Naive B cell (primary cell): ENCODE data around the gene FOSL2. TPM values are rescaled to one million over a fixed set of nuclear protein-coding genes. Genes with fewer than 3 reads are reported as not detected.
"Not testable (repeated sequence)": the region's sequence is repeated elsewhere in the genome, so short reads cannot be mapped to it uniquely, and the experiment has no call there.

ENCODE experiments used
- ATAC-seq, 2 donors: fragments of 150-1000 bp; cut with Tn5 transposase; 2 replicates each; pipeline ENCODE4 v1.10.0; 2021; ENCODE audit warnings: low read depth in 2 of 2, mild to moderate bottlenecking in 2 of 2, moderate library complexity in 2 of 2
- DNase-seq: peaks from one replicate; pipeline ENCODE4 v3.0.0; 2022
- H3K27ac Mint-ChIP-seq, 6 donors: one replicate each; pipeline ENCODE4 v1.8.0; 2020 to 2022; ENCODE audit warnings: mild to moderate bottlenecking in 6 of 6, mixed read lengths in 6 of 6, moderate library complexity in 5 of 6, inconsistent platforms in 2 of 6
- H3K27me3 Mint-ChIP-seq, 3 donors: one replicate each; pipeline ENCODE4 v1.8.0; 2021 to 2022; ENCODE audit warnings: mixed read lengths in 3 of 3, mild to moderate bottlenecking in 1 of 3
- H3K36me3 Mint-ChIP-seq, 2 donors: one replicate each; pipeline ENCODE4 v1.8.0; 2020 to 2022; ENCODE audit warnings: mixed read lengths in 2 of 2, inconsistent platforms in 1 of 2, mild to moderate bottlenecking in 1 of 2
- H3K4me1 Mint-ChIP-seq, 3 donors: one replicate each; pipeline ENCODE4 v1.8.0; 2020 to 2022; ENCODE audit warnings: mixed read lengths in 3 of 3, inconsistent platforms in 1 of 3, mild to moderate bottlenecking in 1 of 3, moderate library complexity in 1 of 3
- H3K4me3 Mint-ChIP-seq, 8 donors: one replicate each; pipeline ENCODE4 v1.8.0; 2020 to 2022; ENCODE audit warnings: mild to moderate bottlenecking in 8 of 8, mixed read lengths in 8 of 8, moderate library complexity in 8 of 8, inconsistent platforms in 2 of 8
- H3K9me3 Mint-ChIP-seq, 7 donors: one replicate each; pipeline ENCODE4 v1.8.0; 2020 to 2022; ENCODE audit warnings: mixed read lengths in 7 of 7, mild to moderate bottlenecking in 5 of 7, inconsistent platforms in 2 of 7, moderate library complexity in 1 of 7
- polyA plus RNA-seq, 6 donors: library from polyadenylated mRNA; unstranded; fragments of 300-500 nt; fragmentation: Illumina TruSeq; gene quantifications; one replicate each; pipeline ENCODE4 v1.2.3, GENCODE V29; 2021; ENCODE audit warnings: low read depth in 6 of 6

FOSL2 gene
- polyA plus RNA-seq, 6 donors from 2014 or later: 0.06 to 0.77 (median 0.11) TPM

GRCh38 chr2:28369358-28369757, 23.3 kb upstream of the FOSL2 start:
- Mint-ChIP-seq H3K4me3 (no peak overlapping the region), H3K9me3 (peaks cover 0 to 3% (median 0%) of the 10 kb centered on the region in 7 donors), H3K4me1 (peaks cover 4 to 6% (median 6%) of the 10 kb centered on the region in 3 donors), H3K36me3 (no peaks in the 10 kb centered on the region), H3K27me3 (peaks cover 6 to 24% (median 8%) of the 10 kb centered on the region in 3 donors), H3K27ac (no peak overlapping the region)
- DNase-seq: no peak
- no peak for ATAC-seq

DNA sequence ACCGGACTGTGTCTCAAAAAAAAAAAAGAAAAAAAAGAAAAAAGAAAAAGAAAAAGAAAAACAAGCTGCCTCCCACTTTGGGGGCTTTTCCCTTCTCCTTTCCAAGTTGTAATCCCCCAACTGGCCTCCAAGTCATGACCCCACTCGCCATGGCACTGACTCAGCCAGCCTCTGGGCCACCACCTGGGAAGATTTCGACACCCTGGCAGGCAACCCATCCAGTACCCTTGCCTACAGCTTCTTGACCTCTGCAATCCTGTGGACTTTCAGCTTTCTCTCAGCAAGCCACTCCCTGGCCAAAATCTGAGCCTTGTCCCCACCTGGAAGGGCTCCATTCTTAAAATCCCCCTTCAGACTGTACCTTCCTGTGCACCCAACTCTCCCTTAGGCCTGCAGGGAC, 22.3 kb upstream of the FOSL2 start:
- no peak overlapping the region for H3K4me3 Mint-ChIP-seq
- H3K4me1 Mint-ChIP-seq: peaks cover 4 to 6% (median 6%) of the 10 kb centered on the region in 3 donors
- DNase-seq (no peak), ATAC-seq (no peak)
- H3K27me3 Mint-ChIP-seq: peaks cover 6 to 19% (median 8%) of the 10 kb centered on the region in 3 donors
- no peak overlapping the region for H3K27ac Mint-ChIP-seq
- H3K36me3 Mint-ChIP-seq: no peaks in the 10 kb centered on the region
- H3K9me3 Mint-ChIP-seq: peaks cover 0 to 3% (median 0%) of the 10 kb centered on the region in 7 donors

DNA sequence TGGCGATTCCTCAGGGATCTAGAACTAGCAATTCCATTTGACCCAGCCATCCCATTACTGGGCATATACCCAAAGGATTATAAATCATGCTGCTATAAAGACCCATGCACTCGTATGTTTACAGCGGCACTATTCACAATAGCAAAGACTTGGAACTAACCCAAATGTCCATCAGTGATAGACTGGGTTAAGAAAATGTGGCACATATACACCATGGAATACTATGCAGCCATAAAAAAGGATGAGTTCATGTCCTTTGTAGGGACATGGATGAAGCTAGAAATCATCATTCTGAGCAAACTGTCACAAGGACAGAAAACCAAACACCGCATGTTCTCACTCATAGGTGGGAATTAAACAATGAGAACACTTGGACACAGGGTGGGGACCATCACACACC, 20.9 kb upstream of the FOSL2 start:
- H3K4me3 Mint-ChIP-seq, H3K4me1 Mint-ChIP-seq, H3K27ac Mint-ChIP-seq, DNase-seq, ATAC-seq, H3K9me3 Mint-ChIP-seq, H3K36me3 Mint-ChIP-seq: not testable (repeated sequence)
- peaks cover 2 to 15% (median 8%) of the 10 kb centered on the region in 3 donors for H3K27me3 Mint-ChIP-seq

DNA sequence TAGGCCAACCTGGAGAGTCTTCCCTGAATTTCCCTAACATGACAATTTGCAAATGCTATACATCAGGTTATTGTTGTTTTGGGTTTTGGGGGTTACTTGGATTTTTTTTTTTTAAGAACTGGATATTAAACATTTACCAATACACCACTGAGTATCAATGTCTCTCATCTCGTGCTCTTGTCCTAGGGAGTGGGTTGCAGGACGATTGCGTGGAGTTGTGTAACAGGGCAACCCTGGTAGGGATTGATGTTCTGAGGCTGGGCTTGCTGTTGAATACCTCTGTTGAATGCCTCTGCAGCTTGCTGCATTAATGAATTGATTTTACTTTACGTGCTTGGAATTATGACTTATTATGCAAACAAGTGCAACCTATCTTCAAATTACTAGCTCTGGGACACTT, 18.8 kb upstream of the FOSL2 start:
- no peaks in the 10 kb centered on the region for H3K36me3 Mint-ChIP-seq
- no peak overlapping the region for H3K4me3 Mint-ChIP-seq
- H3K4me1 Mint-ChIP-seq: peaks cover 0 to 3% (median 2%) of the 10 kb centered on the region in 3 donors
- no peak for ATAC-seq
- H3K27me3 Mint-ChIP-seq: peaks cover 0 to 14% (median 0%) of the 10 kb centered on the region in 3 donors
- no peak for DNase-seq
- H3K9me3 Mint-ChIP-seq: peaks cover 0 to 3% (median 0%) of the 10 kb centered on the region in 7 donors
- H3K27ac Mint-ChIP-seq: no peak overlapping the region

- peaks cover 0 to 11% (median 0%) of the 10 kb centered on the region in 3 donors for H3K27me3 Mint-ChIP-seq
- no peaks in the 10 kb centered on the region for H3K36me3 Mint-ChIP-seq
- H3K4me1 Mint-ChIP-seq: peaks cover 3 to 8% (median 7%) of the 10 kb centered on the region in 3 donors
- H3K27ac Mint-ChIP-seq: no peak overlapping the region
- H3K9me3 Mint-ChIP-seq: peaks cover 0 to 3% (median 0%) of the 10 kb centered on the region in 7 donors
- DNase-seq (no peak), ATAC-seq (no peak)
- no peak overlapping the region for H3K4me3 Mint-ChIP-seq
These were observed 18.3 kb upstream of the FOSL2 start for GRCh38 chr2:28374331-28374730.

GRCh38 chr2:28375236-28375635, 17.4 kb upstream of the FOSL2 start:
- H3K9me3 Mint-ChIP-seq: peaks cover 0 to 3% (median 0%) of the 10 kb centered on the region in 7 donors
- ATAC-seq: no peak
- no peak overlapping the region for H3K4me3 Mint-ChIP-seq
- DNase-seq: no peak
- H3K27me3 Mint-ChIP-seq: peaks cover 0 to 10% (median 0%) of the 10 kb centered on the region in 3 donors
- H3K27ac Mint-ChIP-seq: no peak overlapping the region
- H3K36me3 Mint-ChIP-seq: no peaks in the 10 kb centered on the region
- peaks cover 4 to 9% (median 8%) of the 10 kb centered on the region in 3 donors for H3K4me1 Mint-ChIP-seq

DNA sequence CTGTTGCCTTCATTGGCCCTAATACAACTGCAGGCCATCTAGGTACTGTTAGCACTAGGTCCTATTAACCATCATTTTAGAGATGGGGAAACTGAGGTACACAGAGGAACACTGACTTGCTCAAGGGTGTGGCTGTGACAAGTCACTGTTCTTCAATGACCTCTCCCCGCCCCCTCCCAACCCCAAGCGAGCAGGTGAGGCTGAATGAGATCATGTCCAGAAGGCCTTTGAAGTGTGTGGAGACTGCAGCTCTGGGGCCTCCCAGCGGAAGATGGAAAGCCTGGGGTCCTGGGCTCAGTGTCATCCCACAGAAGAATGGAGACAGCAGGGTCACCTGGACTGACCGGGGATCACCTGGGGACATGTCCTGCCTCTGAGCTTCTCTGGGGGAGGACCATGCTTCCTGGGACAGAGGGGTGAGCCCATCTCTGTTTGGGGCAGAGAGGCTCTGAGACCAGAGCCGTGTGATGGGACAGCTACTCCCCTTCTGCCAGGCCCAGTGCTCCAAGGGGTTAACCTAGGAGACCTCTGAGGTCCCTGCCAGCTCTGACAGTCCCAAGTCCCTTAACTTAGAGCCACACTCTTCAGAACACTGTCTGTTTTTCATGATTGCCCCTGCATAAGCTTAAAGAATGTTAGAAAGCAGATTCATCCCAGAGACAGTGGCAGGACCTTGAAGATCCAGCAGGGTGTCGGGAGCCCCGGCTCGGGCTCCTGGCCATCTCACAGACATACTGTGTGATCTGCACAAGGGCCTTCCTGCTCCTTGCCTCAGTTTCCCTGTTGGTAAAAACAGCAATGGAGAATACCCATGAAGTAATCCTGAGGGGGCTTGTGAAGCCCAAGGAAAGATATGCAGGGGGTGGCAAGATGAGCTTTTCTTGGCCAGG, 16.7 kb upstream of the FOSL2 start:
- Mint-ChIP-seq H3K36me3 (no peaks in the 10 kb centered on the region), H3K27me3 (peaks cover 0 to 10% (median 0%) of the 10 kb centered on the region in 3 donors), H3K4me1 (peaks cover 4 to 9% (median 8%) of the 10 kb centered on the region in 3 donors), H3K9me3 (peaks cover 0 to 3% (median 0%) of the 10 kb centered on the region in 7 donors), H3K4me3 (peak overlapping the region in 1 of 8 donors; percentile 57), H3K27ac (no peak overlapping the region)
- no peak for ATAC-seq
- DNase-seq: no peak

GRCh38 chr2:28377195-28377816, 15.4 kb upstream of the FOSL2 start:
- H3K4me1 Mint-ChIP-seq: peaks cover 4 to 9% (median 8%) of the 10 kb centered on the region in 3 donors
- DNase-seq (no peak), ATAC-seq (no peak)
- H3K36me3 Mint-ChIP-seq: no peaks in the 10 kb centered on the region
- H3K4me3 Mint-ChIP-seq: no peak overlapping the region
- no peak overlapping the region for H3K27ac Mint-ChIP-seq
- H3K9me3 Mint-ChIP-seq: no peaks in the 10 kb centered on the region
- H3K27me3 Mint-ChIP-seq: peaks cover 0 to 10% (median 0%) of the 10 kb centered on the region in 3 donors

DNA sequence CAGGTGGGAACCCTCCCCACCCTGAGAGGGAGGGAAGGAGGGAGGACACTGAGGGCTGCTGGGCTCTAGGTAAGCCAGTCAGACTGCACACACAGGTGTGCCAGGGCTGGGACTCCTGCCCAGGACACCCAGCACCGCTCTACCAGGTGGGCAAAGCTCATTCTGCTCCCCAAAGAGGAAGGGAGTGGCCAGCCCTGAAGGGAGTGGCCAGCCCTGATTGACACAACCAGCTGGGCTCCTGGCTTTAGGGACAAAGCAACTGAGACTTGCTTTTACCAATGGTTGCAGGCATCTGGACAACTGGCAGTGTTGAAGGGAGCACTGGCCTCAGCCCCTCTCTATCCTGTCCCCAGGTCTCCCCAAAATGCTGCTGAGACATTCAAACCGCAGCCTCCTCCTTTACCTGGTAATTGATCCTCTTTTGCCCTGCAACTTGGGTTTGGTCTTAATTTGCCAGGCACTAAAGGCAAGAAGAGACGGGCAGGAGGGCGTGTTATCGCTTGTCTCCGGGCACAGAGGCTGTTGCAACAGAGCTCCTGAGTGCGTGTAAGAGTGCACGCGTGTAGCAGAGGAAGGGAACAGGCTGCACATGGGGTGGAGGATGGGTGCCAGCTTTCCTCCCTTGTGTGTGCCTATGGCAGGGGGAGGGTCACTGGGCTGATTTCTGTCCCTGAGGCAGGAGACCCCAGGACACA, 14.5 kb upstream of the FOSL2 start:
- Mint-ChIP-seq H3K9me3 (no peaks in the 10 kb centered on the region), H3K4me1 (peaks cover 4 to 9% (median 8%) of the 10 kb centered on the region in 3 donors), H3K36me3 (no peaks in the 10 kb centered on the region), H3K27ac (no peak overlapping the region), H3K27me3 (peaks cover 0 to 10% (median 0%) of the 10 kb centered on the region in 3 donors), H3K4me3 (no peak overlapping the region)
- DNase-seq (no peak), ATAC-seq (no peak)

DNA sequence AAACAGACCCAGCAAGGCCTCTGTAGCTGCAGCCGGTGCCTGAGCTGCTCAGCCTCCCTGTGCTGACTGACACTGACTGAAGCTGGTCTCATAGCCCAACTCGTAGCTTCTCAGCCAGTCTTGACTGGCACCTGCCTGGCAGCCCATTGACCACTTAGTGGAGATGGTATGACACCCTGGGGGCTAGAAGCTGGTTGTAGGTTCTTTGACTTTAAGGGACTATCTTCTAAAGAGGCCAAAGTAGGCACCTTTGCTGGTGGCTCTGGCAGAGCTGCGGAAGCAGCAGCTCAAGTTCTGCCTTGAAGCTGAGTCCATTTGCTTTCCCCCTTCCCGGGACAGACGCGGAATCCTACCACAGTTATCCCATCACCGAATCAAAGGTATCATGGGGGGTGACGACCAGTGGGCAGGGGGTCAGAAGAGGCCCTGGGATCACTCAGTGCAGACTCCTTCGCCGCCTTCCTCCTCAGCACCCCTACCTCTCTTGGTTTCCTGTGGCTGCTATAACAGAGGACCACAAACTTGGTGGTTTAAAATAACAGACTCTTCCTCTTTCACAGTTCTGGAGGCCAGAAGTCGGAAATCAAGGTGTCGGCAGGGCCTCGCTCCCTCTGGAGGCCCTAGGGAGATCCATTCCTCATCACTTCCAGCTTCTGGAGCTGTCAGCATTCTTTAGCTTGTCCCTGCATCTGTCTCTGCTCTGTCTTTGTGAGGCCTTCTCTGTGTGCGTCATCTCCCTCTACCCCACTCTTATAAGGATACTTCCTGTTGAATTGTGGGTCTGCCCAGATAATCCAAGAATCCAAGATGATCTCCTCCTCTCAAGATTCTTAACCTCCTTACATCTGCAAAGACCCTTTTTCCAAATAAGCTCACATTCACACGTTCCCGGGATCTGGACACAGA, 13.7 kb upstream of the FOSL2 start:
- H3K9me3 Mint-ChIP-seq: no peaks in the 10 kb centered on the region
- no peak for DNase-seq
- H3K4me3 Mint-ChIP-seq: peak overlapping the region in 2 of 8 donors; percentile 13 to 40
- ATAC-seq: peak in 1 of 2 donors; percentile 23
- H3K4me1 Mint-ChIP-seq: peaks cover 4 to 9% (median 8%) of the 10 kb centered on the region in 3 donors
- H3K27ac Mint-ChIP-seq: no peak overlapping the region
- peaks cover 0 to 2% (median 0%) of the 10 kb centered on the region in 3 donors for H3K27me3 Mint-ChIP-seq
- no peaks in the 10 kb centered on the region for H3K36me3 Mint-ChIP-seq

- DNase-seq (no peak), ATAC-seq (no peak)
- no peaks in the 10 kb centered on the region for H3K36me3 Mint-ChIP-seq
- H3K4me3 Mint-ChIP-seq: no peak overlapping the region
- peaks cover 4 to 9% (median 8%) of the 10 kb centered on the region in 3 donors for H3K4me1 Mint-ChIP-seq
- peaks cover 0 to 7% (median 5%) of the 10 kb centered on the region in 3 donors for H3K27me3 Mint-ChIP-seq
- peak overlapping the region in 1 of 6 donors; percentile 36 for H3K27ac Mint-ChIP-seq
- no peaks in the 10 kb centered on the region for H3K9me3 Mint-ChIP-seq
These were observed 12.4 kb upstream of the FOSL2 start for GRCh38 chr2:28380219-28380618.
